Measurements from ENCODE around the gene DUSP7.

The DUSP7 gene

DNA sequence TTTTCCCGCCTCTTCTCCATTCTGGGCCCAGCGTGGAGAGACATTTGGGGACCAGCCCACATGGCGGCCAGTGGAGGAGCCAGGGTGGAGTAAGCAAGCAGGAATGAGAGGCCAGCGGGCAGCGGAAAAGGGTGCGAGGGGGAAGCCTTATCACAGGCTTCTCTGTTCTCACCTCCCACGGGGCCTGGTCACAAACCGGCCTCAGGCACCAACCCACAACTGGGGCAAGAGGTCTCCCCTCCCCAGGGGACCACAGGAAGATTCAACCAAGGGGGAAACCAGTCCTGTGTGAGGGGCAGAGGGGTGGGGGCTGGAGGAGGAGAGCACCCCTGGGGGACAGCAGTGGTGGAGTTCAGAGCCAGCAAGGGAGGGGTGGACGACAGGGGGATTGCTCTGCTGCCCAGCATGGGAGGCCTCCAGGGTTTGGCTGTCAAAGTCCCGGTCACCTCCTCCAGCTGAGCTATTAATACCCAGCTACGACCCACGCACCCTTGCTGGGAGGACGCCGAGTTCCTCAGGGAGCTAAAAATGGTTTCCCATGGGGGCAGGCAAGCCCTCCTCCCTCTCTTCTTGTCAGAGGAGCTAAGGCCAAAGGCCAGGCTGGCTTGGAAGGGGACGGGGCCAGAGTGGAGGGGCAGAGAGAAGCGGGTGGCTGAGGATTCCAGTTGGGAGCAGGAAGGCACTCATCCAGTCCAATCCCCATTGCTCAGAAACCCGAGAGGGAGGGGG, 36.9 kb downstream of the DUSP7 start:
- Histone ChIP-seq H3K4me2 (peak overlapping the region; percentile 93), H3K9me3 (no peaks in the 10 kb centered on the region), H3K4me3 (peak overlapping the region; percentile 25; the same call in 1 of the 2 replicates), H3K36me3 (no peaks in the 10 kb centered on the region), H3K27me3 (no peaks in the 10 kb centered on the region), H3K9ac (peak overlapping the region; percentile 77), H4K20me1 (no peaks in the 10 kb centered on the region), H3K27ac (peak overlapping the region; percentile 96), H3K4me1 (peaks cover 100% of the 10 kb centered on the region)
- no peak for TF ChIP-seq Cebpa-rat (IDR thresholded peaks at IDR 0.05)

DNA sequence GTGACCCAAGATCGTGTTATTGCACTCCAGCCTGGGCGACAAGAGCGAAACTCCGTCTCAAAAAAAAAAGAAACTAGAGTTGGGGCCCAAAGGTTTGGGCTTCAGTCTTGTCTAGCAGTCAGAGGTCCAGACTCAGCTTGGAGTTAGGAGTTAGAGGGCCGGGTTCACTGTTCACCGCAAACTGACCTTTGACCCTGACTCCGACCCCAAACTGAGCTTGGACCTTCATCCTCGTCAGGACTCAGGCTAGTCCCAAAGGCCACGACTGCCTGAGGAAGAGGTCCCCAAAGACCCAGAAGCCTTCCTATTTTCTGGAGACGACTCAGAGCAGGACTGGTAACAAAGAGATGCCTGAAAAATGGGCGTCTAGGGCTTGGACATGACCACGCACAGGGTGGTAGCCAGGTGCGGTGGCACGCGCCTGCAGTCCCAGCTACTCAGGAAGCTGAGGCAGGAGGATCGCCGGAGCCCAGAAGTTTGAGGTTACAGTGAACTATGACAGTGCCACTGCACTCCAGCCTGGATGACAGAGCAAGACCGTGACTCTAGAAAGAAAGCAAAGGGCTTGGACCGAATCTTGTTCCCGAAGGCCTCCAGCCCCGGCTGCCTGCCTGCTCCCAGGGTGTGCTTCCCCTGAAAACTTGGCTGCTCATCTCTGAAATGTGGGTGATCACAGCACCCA, 37.9 kb downstream of the DUSP7 start:
- peak overlapping the region; percentile 77 for H3K9ac ChIP-seq
- H3K9me3 ChIP-seq: no peaks in the 10 kb centered on the region
- peak overlapping the region; percentile 93 for H3K4me2 ChIP-seq
- H3K27ac ChIP-seq: peak overlapping the region; percentile 96
- no peaks in the 10 kb centered on the region for H3K27me3 ChIP-seq
- no peak overlapping the region for H3K4me3 ChIP-seq
- peaks cover 98% of the 10 kb centered on the region for H3K4me1 ChIP-seq
- no peaks in the 10 kb centered on the region for H4K20me1 ChIP-seq
- no peak for TF ChIP-seq Cebpa-rat (IDR thresholded peaks at IDR 0.05)
- H3K36me3 ChIP-seq: no peaks in the 10 kb centered on the region

DNA sequence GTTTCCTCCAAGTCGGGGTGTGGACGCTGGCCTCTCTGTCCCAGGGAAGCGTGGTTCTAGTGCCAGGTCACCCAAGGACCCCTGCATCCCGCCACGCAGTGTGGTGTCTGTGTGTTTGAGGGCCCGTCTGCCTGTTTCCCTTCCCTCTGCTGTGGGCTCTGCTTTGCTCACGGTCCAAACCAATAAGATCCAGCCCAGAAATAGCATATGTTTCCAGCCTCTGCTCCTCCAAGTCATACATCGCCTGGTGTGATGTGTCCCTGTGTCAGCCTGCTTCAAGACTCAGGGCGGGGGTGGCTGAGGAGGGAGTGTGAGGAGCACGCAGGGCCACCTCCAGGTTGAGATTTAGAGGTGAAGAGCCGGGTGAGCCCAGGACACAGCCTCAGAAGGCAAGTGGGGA, 38.8 kb downstream of the DUSP7 start:
- no peak overlapping the region for H3K4me3 ChIP-seq
- 0 out of 2 replicates have a peak overlapping the region, but pooled peaks have one; percentile 47 for H3K27ac ChIP-seq
- H3K4me2 ChIP-seq: peak overlapping the region; percentile 93
- no peaks in the 10 kb centered on the region for H4K20me1 ChIP-seq
- no peaks in the 10 kb centered on the region for H3K9me3 ChIP-seq
- no peak overlapping the region for H3K9ac ChIP-seq
- no peaks in the 10 kb centered on the region for H3K36me3 ChIP-seq
- H3K27me3 ChIP-seq: no peaks in the 10 kb centered on the region
- peaks cover 98% of the 10 kb centered on the region for H3K4me1 ChIP-seq
- TF ChIP-seq Cebpa-rat (IDR thresholded peaks at IDR 0.05): no peak

GRCh38 chr3:52015438-52016228, 40.7 kb downstream of the DUSP7 start:
- Histone ChIP-seq H3K4me1 (peaks cover 80% of the 10 kb centered on the region), H3K36me3 (no peaks in the 10 kb centered on the region), H4K20me1 (no peaks in the 10 kb centered on the region), H3K9ac (no peak overlapping the region), H3K27me3 (no peaks in the 10 kb centered on the region), H3K4me3 (no peak overlapping the region), H3K27ac (peak overlapping the region; percentile 49), H3K4me2 (peak overlapping the region; percentile 93), H3K9me3 (no peaks in the 10 kb centered on the region)
- TF ChIP-seq Cebpa-rat (IDR thresholded peaks at IDR 0.05): no peak

DNA sequence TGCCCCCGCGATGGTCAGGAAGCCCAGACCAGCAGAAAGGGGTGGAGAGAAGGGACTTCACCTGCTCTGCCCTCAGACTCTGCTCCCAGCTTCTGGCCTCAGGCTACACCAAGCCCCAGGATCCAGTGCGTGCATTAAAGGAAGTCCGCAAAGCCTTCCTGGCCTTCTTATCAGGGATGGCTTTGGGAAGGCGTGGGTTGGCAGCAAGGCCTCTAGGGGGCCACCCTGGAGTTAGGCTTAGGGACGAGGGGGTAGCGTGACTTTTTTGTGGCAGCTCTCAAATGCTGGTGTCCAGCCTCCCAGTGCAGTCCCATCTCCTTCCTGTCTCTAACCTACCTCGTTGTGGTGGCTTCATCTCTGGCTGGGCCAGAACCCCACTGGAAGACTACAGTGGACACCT, 41.8 kb downstream of the DUSP7 start:
- no peak overlapping the region for H3K4me3 ChIP-seq

GRCh38 chr3:52013802-52014598, 42.4 kb downstream of the DUSP7 start:
- Histone ChIP-seq H3K36me3 (no peaks in the 10 kb centered on the region), H3K4me2 (peak overlapping the region; percentile 93), H3K27me3 (no peaks in the 10 kb centered on the region), H3K27ac (no peak overlapping the region), H3K4me3 (no peak overlapping the region), H3K4me1 (peaks cover 64% of the 10 kb centered on the region), H3K9ac (no peak overlapping the region), H3K9me3 (no peaks in the 10 kb centered on the region), H4K20me1 (no peaks in the 10 kb centered on the region)
- TF ChIP-seq Cebpa-rat (IDR thresholded peaks at IDR 0.05): no peak

More for the DNA sequence above, 41.8 kb downstream of the DUSP7 start:
- no peaks in the 10 kb centered on the region for H4K20me1 ChIP-seq
- peaks cover 70% of the 10 kb centered on the region for H3K4me1 ChIP-seq
- no peak for TF ChIP-seq Cebpa-rat (IDR thresholded peaks at IDR 0.05)
- H3K27me3 ChIP-seq: no peaks in the 10 kb centered on the region
- H3K36me3 ChIP-seq: no peaks in the 10 kb centered on the region
- H3K27ac ChIP-seq: peak overlapping the region; percentile 49
- peak overlapping the region; percentile 93 for H3K4me2 ChIP-seq
- no peaks in the 10 kb centered on the region for H3K9me3 ChIP-seq
- peak overlapping the region; percentile 30; the same call in 1 of the 2 replicates for H3K9ac ChIP-seq

DNA sequence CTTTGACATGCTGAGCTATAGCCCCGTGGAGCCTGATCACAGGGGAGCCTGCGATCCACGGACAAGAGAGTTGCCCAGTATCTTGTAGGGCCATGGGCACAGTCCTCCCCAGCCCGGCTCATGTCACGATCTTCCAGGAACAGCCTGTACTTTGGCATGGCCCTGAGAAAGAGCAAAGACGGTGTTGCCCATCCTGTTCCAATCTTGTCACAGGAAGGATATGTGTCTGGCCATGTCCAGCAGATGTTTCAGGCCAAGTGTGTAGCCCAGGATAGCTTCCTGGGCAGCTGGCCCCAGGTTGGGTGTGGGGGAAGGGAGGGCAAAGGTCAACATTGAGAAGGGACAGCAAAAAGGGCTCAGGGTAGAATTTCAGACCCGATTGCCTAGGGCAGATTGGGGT, 43.7 kb downstream of the DUSP7 start:
- Histone ChIP-seq H3K36me3 (no peaks in the 10 kb centered on the region), H3K4me2 (0 out of 2 replicates have a peak overlapping the region, but pooled peaks have one; percentile 11), H3K9me3 (no peaks in the 10 kb centered on the region), H4K20me1 (no peaks in the 10 kb centered on the region), H3K27me3 (no peaks in the 10 kb centered on the region), H3K4me3 (no peak overlapping the region), H3K4me1 (peaks cover 51% of the 10 kb centered on the region), H3K9ac (no peak overlapping the region), H3K27ac (no peak overlapping the region)
- no peak for TF ChIP-seq Cebpa-rat (IDR thresholded peaks at IDR 0.05)

DNA sequence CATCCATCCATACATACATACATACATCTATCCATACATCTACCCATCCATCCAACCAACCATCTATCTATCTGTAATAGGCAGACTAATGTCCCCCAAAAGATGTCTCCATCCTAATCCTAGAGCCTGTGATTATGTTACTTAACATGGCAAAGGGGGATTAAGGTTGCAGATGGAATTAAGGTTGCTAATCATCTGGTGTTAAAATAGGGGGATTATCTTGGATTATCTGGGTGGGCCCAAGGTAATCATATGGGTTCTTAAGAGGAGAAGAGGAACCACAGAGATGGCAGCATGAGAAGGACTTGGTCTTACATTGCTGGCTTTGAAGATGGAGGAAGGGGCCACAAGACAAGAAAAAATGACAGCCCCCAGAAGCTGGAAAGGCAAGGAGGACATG, 45.9 kb downstream of the DUSP7 start:
- Histone ChIP-seq H3K36me3 (no peaks in the 10 kb centered on the region), H3K9ac (no peak overlapping the region), H4K20me1 (no peaks in the 10 kb centered on the region), H3K4me2 (no peak overlapping the region), H3K9me3 (no peaks in the 10 kb centered on the region), H3K27me3 (no peaks in the 10 kb centered on the region), H3K27ac (no peak overlapping the region), H3K4me3 (no peak overlapping the region), H3K4me1 (peaks cover 43% of the 10 kb centered on the region)
- no peak for TF ChIP-seq Cebpa-rat (IDR thresholded peaks at IDR 0.05)

- H3K4me2 ChIP-seq: no peak overlapping the region
- H3K36me3 ChIP-seq: no peaks in the 10 kb centered on the region
- H3K4me3 ChIP-seq: no peak overlapping the region
- H3K4me1 ChIP-seq: peaks cover 35% of the 10 kb centered on the region
- no peak overlapping the region for H3K9ac ChIP-seq
- no peak overlapping the region for H3K27ac ChIP-seq
- H4K20me1 ChIP-seq: no peaks in the 10 kb centered on the region
- no peaks in the 10 kb centered on the region for H3K9me3 ChIP-seq
- H3K27me3 ChIP-seq: no peaks in the 10 kb centered on the region
- TF ChIP-seq Cebpa-rat (IDR thresholded peaks at IDR 0.05): no peak
These were observed 49.1 kb downstream of the DUSP7 start for GRCh38 chr3:52007291-52007690.

Data from BLaER1 (cell line).